ENCODE results near the gene XRN1. TPM values are rescaled to one million over a fixed set of nuclear protein-coding genes. Genes with fewer than 3 reads are reported as not detected.

The XRN1 gene
- total RNA-seq, 1 donor from 2014 or later, result 16.9 TPM

DNA sequence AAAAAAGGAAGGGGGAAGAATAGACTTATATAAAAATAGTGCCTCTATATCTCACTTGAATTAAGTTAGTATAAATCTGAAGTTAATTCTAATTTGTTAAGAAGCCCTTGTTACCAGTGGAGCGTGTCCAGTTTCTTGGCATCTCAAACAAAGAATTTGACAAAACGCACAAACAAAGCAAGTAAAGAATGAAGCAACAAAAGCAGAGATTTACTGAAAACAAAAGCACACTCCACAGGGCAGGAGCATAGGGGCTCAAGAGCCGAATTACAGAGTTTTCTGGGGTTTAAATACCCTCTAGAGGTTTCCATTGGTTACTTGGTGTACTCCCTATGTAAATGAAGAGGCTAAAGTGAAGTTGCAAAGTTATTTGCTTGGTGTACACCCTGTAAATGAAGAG is 188.5 kb downstream of the XRN1 start:
- no peak overlapping the region for H3K4me3 ChIP-seq (ENCODE audit: low read depth, low read length)
- H3K36me3 ChIP-seq (ENCODE audit: control insufficient read depth, insufficient read depth, low read length), result no peaks in the 10 kb centered on the region
- TF ChIP-seq, protein P1, sequence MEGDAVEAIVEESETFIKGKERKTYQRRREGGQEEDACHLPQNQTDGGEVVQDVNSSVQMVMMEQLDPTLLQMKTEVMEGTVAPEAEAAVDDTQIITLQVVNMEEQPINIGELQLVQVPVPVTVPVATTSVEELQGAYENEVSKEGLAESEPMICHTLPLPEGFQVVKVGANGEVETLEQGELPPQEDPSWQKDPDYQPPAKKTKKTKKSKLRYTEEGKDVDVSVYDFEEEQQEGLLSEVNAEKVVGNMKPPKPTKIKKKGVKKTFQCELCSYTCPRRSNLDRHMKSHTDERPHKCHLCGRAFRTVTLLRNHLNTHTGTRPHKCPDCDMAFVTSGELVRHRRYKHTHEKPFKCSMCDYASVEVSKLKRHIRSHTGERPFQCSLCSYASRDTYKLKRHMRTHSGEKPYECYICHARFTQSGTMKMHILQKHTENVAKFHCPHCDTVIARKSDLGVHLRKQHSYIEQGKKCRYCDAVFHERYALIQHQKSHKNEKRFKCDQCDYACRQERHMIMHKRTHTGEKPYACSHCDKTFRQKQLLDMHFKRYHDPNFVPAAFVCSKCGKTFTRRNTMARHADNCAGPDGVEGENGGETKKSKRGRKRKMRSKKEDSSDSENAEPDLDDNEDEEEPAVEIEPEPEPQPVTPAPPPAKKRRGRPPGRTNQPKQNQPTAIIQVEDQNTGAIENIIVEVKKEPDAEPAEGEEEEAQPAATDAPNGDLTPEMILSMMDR (IDR thresholded peaks at IDR 0.05; ENCODE audit: insufficient read depth, low read length, poor library complexity, severe bottlenecking), result no peak
- no peak for DNase-seq (ENCODE audit: low read depth)
- H3K27me3 ChIP-seq (ENCODE audit: control insufficient read depth, insufficient read depth, low read length), result no peaks in the 10 kb centered on the region

DNA sequence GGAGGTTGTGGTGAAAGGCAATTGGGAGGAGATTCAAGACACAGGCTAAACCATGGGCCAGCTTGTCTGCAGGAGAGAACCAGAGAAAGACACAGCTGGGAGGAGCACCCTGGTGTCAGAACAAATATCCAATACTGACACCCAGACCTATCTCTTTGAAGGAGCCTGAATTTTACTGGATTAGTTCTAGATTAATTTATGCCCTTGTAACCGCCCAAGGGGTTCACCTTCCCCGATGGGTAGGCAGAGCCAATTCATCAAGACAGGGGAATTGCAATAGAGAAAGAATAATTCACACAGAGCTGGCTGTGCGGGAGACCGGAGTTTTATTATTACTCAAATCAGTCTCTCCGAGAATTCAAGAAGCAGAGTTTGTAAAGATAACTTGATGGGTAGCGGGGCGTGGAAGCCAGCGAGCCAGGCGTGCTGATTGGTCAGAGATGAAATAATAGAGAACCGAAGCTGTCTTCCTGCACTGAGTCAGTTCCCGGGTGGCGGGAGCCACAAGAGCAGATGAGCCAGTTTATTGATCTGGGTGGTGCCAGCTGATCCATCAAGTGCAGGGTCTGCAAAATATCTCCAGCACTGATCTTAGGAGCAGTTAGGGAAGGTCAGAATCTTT is 191.0 kb downstream of the XRN1 start:
- no peak for DNase-seq (ENCODE audit: low read depth)
- H3K36me3 ChIP-seq (ENCODE audit: control insufficient read depth, insufficient read depth, low read length), result no peaks in the 10 kb centered on the region
- TF ChIP-seq, protein P1 (IDR thresholded peaks at IDR 0.05; ENCODE audit: insufficient read depth, low read length, poor library complexity, severe bottlenecking), result no peak

More for the DNA sequence above, 191.0 kb downstream of the XRN1 start:
- H3K27me3 ChIP-seq (ENCODE audit: control insufficient read depth, insufficient read depth, low read length), result no peaks in the 10 kb centered on the region
- H3K4me3 ChIP-seq (ENCODE audit: low read depth, low read length), result no peak overlapping the region

Other genes starting within 250 kb of the XRN1 start
- gene GK5, start 222.5 kb downstream of the XRN1 start, total RNA-seq, result 5.5 TPM in 2 replicates
- 23.6 and 25.2 TPM in 2 replicates for gene ATR, start 130.7 kb upstream of the XRN1 start, total RNA-seq
- 15.6 and 21.8 TPM in 2 replicates for gene PLS1, start 148.4 kb upstream of the XRN1 start, total RNA-seq